ENCODE data around the gene EHHADH.
"Not testable (repeated sequence)": the region's sequence is repeated elsewhere in the genome, so short reads cannot be mapped to it uniquely, and the experiment has no call there.

The EHHADH gene

DNA sequence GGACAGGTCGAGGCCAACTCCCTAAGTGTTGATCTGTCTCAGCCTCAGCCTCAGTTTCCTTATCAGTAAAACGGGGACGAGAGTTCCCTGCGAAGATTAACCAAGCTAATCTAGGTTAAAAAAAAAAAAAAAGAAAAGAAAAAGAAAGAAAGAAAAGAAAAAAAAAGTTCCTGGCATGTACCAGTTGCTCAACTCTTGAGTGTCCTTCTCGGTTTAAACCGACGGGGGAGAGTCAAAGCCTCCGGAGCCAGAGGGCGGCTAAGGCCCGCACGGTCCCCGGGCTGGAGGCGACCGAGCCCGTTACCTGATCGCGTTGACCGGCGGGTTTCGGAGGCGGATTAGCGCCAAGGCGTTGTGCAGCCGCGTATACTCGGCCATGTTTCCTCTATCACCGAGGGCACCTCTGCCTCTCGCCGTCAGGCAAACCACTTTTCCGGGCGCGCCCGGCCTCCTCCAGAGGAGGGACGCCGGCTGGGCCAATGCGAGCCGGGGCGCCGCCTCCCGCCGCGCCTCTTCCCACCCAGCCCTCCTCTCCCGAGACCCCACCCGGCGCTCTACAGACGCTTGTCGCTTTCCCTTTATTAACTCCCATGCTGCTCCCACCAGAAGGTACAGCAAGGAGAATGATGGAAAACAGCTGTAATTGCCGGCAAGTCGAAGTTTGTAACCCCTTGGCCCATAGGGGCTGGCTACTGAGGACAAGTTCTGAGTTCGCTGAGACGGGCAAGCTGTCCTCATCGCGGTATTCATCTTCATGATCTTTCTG lies at the start of gene EHHADH:
EHHADH (minus strand) TSS at position 405 of the 766 bp plus-strand sequence; CDS start at position 378, 27 bp downstream.
- peak; percentile 89 for DNase-seq (ENCODE audit: low spot score)

- DNase-seq (ENCODE audit: low spot score) = not testable (repeated sequence)
These were observed 46.1 kb upstream of the EHHADH start for GRCh38 chr3:185299918-185300426.

GRCh38 chr3:185297867-185298266 lies 44.0 kb upstream of the EHHADH start:
- no peak for DNase-seq (ENCODE audit: low spot score)

GRCh38 chr3:185292238-185292637 lies 38.4 kb upstream of the EHHADH start:
- no peak for DNase-seq (ENCODE audit: low spot score)

- no peak for DNase-seq (ENCODE audit: low spot score)
These were observed 36.4 kb upstream of the EHHADH start for GRCh38 chr3:185290266-185290665.

GRCh38 chr3:185283374-185283935 lies 29.6 kb upstream of the EHHADH start:
- no peak for DNase-seq (ENCODE audit: low spot score)

GRCh38 chr3:185282696-185283373 lies 29.0 kb upstream of the EHHADH start:
- peak; percentile 98 for DNase-seq (ENCODE audit: low spot score)

DNA sequence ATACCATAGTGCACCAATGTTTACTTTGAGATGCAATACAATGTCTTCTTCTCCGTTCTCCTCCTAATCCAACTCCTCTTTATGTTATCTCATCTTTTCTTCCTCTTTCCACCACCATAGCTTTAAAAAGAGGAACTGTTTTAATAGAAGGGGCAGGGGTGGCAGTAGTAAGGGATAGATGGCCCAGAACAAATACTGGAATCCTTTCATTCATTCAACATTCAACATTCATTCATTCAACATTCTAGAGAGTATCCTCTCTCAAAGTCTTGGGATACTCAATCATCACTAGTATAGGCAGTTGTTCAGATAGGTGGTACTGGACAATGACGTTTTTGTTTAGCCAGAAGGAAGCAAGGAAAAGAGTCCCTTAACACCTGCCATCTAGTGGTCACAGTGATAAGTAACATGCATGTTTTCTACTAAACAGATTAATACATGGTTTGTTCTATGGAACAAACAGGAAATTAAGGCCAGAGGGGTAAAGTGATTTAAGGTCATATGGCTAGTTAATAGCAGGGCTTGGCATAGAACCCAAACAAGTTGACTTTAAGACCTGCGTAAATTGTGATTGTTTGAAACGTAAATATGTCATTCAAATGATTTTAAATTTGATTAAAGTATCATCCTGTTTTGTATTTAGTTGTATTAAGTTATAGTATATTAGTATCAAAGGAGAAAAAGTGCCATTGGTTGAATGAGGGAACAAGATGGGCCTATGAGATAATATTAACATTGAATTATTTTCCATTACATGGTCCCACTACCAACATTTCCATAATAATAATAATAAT lies 26.9 kb upstream of the EHHADH start:
- peak; percentile 71 for DNase-seq (ENCODE audit: low spot score)

DNA sequence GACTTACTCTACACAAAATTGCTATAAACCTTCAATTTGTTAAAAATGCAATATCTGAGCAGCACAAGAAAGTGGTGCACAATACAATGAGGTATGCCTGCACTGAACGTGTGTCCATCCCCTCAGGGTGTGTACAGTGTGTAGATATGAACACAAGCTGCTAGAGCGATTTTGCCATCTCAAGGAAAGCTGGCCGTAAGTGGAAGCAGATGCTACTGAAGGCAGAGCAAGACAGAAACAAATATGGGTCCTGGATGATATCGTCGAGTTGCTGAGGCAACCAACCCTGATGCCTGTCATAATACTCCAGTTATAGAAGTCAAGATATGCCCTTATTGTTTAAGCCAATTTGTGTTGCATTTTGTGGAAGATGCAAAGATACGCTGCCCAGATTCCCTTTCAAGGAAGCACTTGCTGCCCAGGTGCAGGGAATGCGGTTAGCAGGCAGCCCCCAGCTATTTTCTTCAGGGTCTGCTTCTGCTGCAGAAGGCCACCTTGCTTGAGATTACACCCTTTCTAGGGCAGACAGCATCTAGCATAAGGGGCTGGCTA lies 25.8 kb upstream of the EHHADH start:
- no peak for DNase-seq (ENCODE audit: low spot score)

GRCh38 chr3:185276415-185276814 lies 22.6 kb upstream of the EHHADH start:
- DNase-seq (ENCODE audit: low spot score) = no peak

- DNase-seq (ENCODE audit: low spot score) = no peak
These were observed 18.2 kb upstream of the EHHADH start for GRCh38 chr3:185272033-185272432.

GRCh38 chr3:185270956-185271332 lies 17.1 kb upstream of the EHHADH start:
- DNase-seq (ENCODE audit: low spot score) = no peak

DNA sequence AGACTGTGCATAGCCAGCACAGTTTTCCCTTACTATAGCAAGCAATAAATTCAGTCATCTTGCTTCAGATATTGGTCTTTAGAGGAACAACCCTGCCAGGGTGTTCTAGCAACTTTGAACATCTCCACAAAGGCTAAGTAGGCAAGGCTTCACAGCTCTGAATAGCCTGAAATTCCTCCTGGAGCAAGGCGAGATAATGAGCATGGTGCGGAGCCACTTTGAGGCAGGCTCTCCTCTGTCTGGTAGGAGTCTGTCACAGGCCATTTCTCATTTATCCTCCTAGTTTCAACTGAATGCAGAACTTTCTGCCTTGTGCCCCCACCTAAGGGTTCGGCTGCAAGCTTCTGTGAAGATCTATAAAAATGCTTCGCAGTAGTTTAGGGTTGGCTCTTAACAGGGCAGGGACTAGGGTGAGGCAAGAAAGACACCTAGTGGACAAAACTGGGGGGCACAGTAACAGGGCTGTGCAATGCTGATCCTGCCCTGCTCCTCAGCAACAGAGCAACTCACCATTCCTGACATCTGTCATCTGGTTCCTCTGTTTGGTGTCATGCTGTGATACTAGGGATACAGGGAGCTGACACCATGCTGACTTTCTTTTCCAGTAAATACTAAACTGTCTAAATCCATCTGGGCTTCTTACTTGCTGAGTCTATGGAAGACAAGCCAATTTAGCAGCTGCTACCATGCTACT lies 16.6 kb upstream of the EHHADH start:
- DNase-seq (ENCODE audit: low spot score) = peak; percentile 69

DNA sequence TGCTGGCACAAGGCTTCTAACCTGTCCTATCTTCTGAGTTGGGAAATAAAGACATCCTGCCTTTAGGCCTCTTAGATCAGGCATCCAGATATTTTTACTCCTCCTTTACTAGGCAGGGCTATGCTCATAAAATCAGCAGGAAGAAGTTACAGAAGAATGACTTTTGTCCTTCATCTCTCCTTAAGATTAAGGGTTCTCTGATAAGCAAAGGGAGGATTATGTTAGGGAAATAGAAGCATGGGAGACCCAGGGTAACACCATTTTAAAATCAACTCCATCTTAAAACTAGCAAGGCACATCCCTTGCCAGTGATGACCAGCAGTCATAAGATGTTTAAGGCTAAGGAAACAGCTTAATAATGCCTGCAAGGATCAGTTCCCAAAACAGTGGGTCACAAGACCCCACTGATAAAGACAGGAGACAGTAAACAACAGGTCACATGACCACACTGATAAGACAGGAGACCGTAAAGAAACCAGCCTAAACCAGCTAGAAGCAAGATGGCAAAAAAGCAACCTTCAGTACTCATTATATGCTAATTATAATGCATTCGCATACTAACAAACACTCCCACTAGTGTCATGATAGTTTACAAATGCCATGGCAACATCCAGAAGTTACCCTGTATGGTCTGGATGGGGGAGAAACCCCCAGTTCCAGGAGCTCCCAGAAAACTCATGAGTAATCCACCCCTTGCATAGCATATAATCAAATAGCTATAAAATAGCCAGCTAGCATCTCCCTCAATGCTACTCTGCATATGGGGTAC lies 14.5 kb upstream of the EHHADH start:
- no peak for DNase-seq (ENCODE audit: low spot score)

GRCh38 chr3:185267193-185267592 lies 13.3 kb upstream of the EHHADH start:
- no peak for DNase-seq (ENCODE audit: low spot score)

DNA sequence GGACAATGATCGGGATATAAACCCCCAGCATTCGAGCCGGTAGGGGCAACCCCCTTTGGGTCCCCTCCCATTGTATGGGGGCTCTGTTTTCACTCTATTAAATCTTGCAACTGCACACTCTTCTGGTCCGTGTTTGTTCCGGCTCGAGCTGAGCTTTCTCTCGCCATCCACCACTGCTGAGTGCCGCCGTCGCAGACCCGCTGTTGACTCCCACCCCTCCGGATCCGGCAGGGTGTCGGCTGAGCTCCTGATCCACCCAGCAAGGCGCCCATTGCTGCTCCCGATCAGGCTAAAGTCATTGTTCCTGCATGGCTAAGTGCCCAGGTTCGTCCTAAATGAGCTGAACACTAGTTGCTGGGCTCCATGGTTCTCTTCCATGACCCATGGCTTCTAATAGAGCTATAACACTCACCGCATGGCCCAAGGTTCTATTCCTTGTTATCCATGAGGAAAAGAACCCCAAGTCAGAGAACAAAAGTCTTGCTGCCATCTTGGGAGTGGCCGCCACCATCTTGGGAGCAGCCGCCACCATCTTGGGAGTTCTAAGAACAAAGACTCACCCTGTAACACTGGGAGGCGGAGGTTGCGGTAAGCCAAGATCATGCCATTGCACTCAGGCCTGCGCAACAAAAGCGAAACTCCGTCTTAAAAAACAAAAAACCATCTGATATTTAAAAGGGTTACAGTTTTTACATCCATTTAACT lies 11.2 kb upstream of the EHHADH start:
- DNase-seq (ENCODE audit: low spot score) = no peak

GRCh38 chr3:185263423-185263822 lies 9.6 kb upstream of the EHHADH start:
- DNase-seq (ENCODE audit: low spot score) = no peak

- no peak for DNase-seq (ENCODE audit: low spot score)
These were observed 3.5 kb upstream of the EHHADH start for GRCh38 chr3:185257334-185257733.

GRCh38 chr3:185254799-185255198 lies 950 bp upstream of the EHHADH start:
- DNase-seq (ENCODE audit: low spot score) = no peak

DNA sequence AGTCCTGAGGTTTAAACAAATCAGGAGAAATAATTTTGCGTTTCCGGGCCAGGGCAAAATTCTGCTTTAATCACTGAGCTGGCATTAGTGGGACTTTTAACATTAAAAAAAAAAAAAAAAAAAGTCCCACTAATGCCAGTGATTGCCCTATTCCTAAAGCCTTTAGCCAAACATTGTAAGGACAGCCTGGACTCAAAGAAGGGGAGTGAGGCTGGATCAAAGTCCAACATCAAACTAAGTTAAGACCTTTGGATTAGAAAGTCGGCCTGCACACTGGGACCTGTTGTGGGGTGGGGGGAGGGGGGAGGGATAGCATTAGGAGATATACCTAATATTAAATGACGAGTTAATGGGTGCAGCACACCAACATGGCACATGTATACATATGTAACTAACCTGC lies 716 bp downstream of the EHHADH start:
- DNase-seq (ENCODE audit: low spot score) = not testable (repeated sequence)
